COLO668 (cell line): ENCODE results near the gene ARHGAP18.
"Not testable (repeated sequence)": the region's sequence is repeated elsewhere in the genome, so short reads cannot be mapped to it uniquely, and the experiment has no call there.

Experiments
- DNase-seq: peaks from one replicate; lab custom pipeline; 2025; ENCODE audit not compliant: unreplicated experiment; lab: John Stamatoyannopoulos, UW

Gene ARHGAP18

DNA sequence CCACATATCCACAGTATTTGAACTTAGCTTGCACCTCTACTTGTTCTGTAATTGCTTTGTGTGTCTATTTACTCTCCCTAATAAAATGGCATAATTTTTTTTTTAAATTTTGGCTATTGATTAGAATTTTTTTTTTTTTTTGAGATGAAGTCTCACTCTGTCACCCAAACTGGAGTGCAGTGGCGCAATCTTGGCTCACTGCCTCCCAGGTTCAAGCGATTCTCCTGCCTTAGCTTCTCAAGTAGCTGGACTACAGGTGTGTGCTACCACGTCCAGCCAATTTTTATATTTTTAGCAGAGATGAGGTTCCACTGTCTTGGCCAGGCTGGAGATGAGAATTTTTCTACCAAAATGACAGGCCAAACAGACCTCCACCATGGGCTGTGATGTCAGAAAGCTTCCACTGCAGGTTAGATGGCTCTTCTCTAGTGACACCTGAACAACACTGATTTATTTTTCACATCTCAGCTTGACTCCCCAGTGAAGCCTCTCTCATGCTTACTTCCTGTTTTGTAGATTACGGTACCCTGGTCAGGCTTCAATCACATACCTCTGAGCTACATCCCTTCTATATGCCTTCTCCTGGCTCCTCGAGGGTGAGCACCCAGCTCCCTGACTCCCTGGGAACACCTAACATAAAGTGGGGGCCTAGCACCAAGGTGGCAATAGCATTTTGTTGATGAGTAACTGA lies 112.8 kb downstream of the ARHGAP18 start:
- no peak for DNase-seq

DNA sequence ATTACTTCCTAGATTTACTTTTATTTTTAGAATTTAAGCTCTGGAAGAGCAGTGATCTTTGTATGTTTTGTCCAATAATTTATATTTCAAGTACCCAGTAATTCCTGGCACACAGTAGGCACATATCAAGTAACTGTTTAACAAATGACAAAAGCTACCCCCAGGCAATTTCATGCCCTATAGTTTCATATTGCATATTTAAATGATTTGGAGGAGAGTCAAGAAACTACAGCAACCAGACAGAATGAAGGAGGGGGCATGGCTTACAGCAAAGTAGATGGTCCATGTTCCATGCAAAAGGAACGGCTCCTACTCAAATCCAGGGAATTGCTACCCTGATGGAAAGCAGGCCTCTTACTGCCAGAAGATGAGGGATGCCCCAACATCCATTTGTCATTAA lies 113.5 kb downstream of the ARHGAP18 start:
- DNase-seq = no peak

DNA sequence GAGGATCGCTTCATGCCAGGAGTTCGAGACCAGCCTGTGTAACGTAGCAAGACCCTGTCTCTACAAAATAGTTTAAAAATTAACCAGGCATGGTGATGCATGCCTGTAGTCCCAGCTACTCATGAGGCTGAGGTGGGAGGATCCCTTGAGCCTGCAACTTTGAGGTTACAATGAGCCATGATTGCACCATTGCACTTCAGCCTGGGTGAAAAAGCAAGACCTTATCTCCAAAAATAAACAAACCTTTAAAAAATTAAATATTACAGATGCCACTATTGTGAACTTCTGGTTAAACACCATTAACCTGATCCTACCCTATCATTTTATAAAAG lies 116.8 kb downstream of the ARHGAP18 start:
- DNase-seq = no peak

- DNase-seq = no peak
Measured at GRCh38 chr6:129592516-129593232, 117.3 kb downstream of the ARHGAP18 start.

- DNase-seq = no peak
Measured at GRCh38 chr6:129590408-129591022, 119.5 kb downstream of the ARHGAP18 start.

GRCh38 chr6:129586815-129587214 lies 123.2 kb downstream of the ARHGAP18 start:
- DNase-seq = no peak

DNA sequence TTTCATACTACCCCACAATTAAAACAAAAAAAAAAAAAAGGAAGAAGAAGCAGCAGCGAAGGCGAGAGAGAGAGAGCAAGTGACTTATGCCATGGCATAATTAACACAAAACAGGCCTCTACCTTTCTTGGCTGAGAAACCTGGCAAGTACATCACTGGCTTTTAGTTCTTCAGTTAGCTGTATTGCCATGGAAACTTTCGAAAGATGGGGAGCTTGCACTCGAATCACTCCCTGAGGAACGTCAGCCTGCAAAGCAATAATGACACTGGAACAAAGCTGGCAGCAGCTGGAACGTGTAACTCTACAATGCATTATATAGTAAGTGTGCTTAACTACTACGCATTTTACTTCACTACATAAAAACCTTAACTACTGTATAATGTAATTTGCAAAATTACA lies 126.1 kb downstream of the ARHGAP18 start:
- DNase-seq = no peak

GRCh38 chr6:129578315-129578714 lies 131.7 kb downstream of the ARHGAP18 start:
- no peak for DNase-seq

GRCh38 chr6:129577691-129578090 lies 132.3 kb downstream of the ARHGAP18 start:
- DNase-seq = no peak

DNA sequence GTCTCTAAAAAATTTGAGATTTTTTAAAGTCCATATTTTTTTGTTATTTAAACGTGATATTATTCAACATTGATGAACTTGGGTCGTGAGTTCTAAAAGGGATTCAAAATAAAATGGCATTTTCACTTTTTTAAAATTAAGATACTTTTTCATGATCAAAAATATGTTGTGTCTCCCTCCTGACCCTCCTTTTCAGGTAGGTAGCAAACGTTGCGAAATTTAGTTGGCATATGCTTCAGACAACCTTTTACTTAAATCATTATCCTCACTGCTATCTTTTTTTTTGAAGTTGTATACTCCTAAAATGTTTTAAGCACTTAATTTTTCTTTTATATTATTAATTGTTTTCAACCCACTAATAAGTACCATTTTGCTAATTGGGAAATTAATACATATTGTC lies 133.5 kb downstream of the ARHGAP18 start:
- DNase-seq = no peak

DNA sequence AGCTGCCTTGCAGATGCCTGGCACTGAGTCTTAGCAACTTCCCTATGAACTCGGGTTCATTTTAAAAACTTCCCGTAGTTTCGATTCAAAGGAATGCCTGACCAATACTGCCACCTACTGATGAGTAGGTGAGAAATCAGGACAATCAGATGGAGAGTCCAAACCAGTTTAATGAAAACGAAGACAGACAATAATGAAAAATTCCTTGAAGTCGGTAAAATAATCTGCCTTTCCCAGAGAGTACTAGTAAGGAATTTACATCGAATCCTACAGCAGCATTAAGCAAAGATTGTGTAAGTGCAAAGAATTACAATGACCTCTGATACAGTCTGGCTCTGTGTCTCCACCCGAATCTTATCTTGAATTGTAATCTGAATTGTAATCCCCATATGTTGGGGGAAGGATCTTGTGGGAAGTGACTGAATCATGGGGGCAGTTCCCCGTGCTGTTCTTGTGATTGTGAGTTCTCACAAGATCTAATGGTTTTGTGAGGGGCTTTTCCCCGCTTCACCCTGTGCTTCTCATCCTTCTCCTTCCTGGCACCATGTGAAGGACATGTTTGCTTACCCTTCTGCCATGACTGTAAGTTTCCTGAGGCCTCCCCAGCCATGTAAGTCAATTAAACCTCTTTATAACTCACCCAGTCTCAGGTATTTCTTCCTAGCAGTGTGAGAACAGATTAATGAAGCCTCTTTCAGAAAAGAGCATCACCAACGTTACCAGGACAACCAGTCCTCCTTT lies 134.4 kb downstream of the ARHGAP18 start:
- DNase-seq = no peak

DNA sequence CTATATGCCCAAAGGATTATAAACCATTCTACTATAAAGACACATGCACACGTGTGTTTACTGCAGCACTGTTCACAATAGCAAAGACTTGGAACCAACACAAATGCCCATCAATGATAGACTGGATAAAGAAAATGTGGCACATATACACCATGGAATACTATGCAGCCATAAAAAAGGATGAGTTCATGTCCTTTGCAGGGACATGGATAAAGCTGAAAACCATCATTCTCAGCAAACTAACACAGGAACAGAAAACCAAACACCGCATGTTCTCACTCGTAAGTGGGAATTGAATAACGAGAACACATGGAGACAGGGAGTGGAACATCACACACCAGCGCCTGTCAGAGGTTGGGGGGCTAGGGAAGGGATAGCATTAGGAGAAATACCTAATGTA lies 135.4 kb downstream of the ARHGAP18 start:
- not testable (repeated sequence) for DNase-seq

GRCh38 chr6:129570929-129571328 lies 139.0 kb downstream of the ARHGAP18 start:
- not testable (repeated sequence) for DNase-seq

DNA sequence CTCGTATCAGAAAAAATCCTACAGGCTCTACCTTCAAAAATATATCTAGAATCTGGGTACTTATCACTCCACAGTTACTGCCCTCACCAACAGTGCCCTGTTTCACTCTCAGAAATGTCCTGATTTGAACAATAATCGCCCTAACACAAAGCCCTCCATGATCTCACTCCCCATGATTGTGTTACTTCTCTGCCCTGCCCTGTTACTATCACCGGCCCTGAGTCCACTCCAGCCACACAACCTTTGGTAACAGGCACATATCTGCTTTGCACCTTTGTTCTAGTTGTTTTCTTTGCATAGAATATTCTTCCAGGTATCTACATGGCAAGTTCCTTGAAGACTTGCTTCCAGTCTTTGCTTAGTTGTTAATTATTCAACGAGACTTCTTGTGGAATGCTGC lies 142.0 kb downstream of the ARHGAP18 start:
- no peak for DNase-seq

GRCh38 chr6:129567374-129567773 lies 142.6 kb downstream of the ARHGAP18 start:
- no peak for DNase-seq

DNA sequence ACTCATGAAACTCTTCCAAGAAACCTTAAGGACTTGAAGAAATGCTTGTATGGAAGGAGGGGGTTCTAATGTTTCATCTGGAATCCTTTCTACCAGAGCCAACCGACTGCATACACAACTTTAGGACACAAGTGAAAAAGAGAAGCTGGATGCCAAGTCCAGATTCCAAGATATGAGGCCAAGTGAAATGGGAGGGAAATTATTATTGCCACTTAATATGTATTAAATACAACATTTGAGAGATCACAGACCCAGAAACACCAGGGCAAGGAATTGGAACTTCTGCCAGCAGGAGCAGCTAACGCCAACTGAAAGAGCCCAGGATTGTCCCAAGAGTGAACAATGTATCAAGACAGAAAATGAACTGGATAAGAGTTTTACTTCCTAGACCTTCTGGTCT lies 144.2 kb downstream of the ARHGAP18 start:
- DNase-seq = no peak

DNA sequence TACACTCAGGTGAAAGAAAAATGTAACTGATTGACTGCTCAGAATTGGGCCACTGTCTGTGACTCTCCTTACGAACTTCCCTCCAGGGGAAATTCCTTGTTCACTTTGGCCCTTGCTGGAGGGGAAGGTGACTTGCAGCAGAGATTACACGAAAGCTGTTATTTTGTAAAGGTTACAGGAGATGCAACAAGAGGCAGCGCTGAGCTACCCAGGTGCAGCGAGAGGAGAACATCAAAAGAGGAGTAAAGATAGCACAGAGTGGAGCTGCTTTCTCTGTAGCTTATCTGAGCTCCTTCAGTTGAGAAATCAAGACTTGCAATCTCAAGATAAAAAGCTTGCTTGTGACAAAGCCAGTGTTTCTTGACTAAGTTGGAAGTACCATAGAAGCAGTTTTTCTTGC lies 144.6 kb downstream of the ARHGAP18 start:
- DNase-seq = no peak

GRCh38 chr6:129558248-129558647 lies 151.7 kb downstream of the ARHGAP18 start:
- no peak for DNase-seq

- no peak for DNase-seq
Measured at GRCh38 chr6:129555206-129555832, 154.7 kb downstream of the ARHGAP18 start.

GRCh38 chr6:129552413-129552812 lies 157.6 kb downstream of the ARHGAP18 start:
- no peak for DNase-seq

- DNase-seq = no peak
Measured at GRCh38 chr6:129551486-129551885, 158.5 kb downstream of the ARHGAP18 start.
